PFSK-1 (cell line): ENCODE measurements around the gene LPCAT3.

ENCODE experiments used
- FOXP2 ChIP-seq: optimal IDR thresholded peaks from 2 replicates; pipeline ENCODE3; 2011; ENCODE audit warnings: borderline replicate concordance, control low read depth, inconsistent platforms; ENCODE audit not compliant: insufficient read depth; ENCODE audit errors: extremely low read length, extremely low read depth
- POLR2AphosphoS5 ChIP-seq: IDR thresholded peaks from 2 replicates; pipeline ENCODE4 v1.6.1; 2012; ENCODE audit warnings: low read depth, mild to moderate bottlenecking, control low read depth, low read length, moderate library complexity
- REST ChIP-seq, 2 experiments: IDR thresholded peaks; 2 replicates each; pipeline versions ENCODE4 v1.6.1 to v1.8.0; 2011 to 2012; ENCODE audit warnings: low read depth in 2 of 2, low read length in 2 of 2, control low read depth in 1 of 2, inconsistent platforms in 1 of 2, mild to moderate bottlenecking in 1 of 2, moderate library complexity in 1 of 2; ENCODE audit not compliant: insufficient read depth in 1 of 2
- SIN3A ChIP-seq: IDR thresholded peaks from 2 replicates; pipeline ENCODE4 v1.6.1; 2012; ENCODE audit warnings: mild to moderate bottlenecking, low read length, moderate library complexity, borderline replicate concordance; ENCODE audit not compliant: insufficient read depth
- TAF1 ChIP-seq: IDR thresholded peaks from 2 replicates; pipeline ENCODE4 v1.6.1; 2012; ENCODE audit warnings: low read length, control low read depth, borderline replicate concordance; ENCODE audit not compliant: insufficient read depth

The LPCAT3 gene

GRCh38 chr12:6955108-6956020, 62.9 kb downstream of the LPCAT3 start:
- TF ChIP-seq TAF1 (no peak), SIN3A (no peak), FOXP2 (no peak), REST (IDR thresholded peaks at IDR 0.05; ENCODE audit: insufficient read depth in 1 of 2, low read depth in 2 of 2, low read length in 2 of 2) (no peak), POLR2AphosphoS5 (no peak)

- TF ChIP-seq SIN3A (no peak), FOXP2 (no peak), TAF1 (no peak), REST (IDR thresholded peaks at IDR 0.05; ENCODE audit: insufficient read depth in 1 of 2, low read depth in 2 of 2, low read length in 2 of 2) (no peak), POLR2AphosphoS5 (no peak)
Measured at GRCh38 chr12:6954316-6955107, 63.8 kb downstream of the LPCAT3 start.

DNA sequence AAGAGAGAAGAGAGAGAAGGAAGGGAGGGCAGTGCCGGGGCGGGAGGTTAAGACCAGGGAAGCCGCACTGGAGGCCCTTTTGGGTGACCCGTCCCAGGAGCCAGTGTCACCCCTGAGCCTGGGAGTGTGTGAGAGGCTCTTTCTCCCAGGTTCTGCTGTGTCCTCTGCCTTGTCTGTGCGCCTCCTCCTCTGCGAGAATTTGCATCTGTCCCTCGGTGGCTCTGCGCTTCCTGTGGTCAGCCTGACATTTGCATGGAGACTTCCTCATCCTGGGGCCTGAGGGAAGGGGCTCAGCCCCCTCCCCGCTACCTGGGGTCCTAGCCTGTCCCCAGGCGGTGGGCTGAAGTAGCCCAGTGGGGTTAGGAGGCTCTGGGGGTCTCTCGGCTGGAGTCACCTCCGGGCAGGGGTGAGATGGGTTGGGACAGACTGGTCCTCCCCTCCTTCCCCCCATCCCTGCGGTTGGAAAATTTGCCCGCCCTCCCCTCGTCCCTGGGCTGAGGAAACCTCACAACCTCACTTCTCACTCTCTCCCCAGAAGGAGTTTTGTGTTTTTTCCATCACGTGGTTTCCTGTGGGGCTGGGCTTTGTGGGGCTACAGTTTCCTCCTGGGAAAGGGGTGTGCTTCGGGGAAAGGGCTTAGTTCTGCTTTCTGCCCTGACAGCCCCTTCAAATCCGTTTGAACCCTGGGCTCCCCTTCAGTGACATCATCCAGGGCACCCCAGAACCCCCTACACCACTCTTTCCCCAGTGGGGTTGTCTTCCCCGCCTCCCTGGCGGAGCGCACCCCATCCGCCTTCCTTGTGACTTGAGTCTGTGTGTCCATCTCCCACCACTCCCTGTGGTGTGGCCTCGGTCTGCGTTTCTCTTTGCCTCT, 64.6 kb downstream of the LPCAT3 start:
- TF ChIP-seq POLR2AphosphoS5: no peak
- no peak for TF ChIP-seq FOXP2
- TF ChIP-seq TAF1: no peak
- TF ChIP-seq SIN3A: no peak
- TF ChIP-seq REST (IDR thresholded peaks at IDR 0.05; ENCODE audit: insufficient read depth in 1 of 2, low read depth in 2 of 2, low read length in 2 of 2): no peak

DNA sequence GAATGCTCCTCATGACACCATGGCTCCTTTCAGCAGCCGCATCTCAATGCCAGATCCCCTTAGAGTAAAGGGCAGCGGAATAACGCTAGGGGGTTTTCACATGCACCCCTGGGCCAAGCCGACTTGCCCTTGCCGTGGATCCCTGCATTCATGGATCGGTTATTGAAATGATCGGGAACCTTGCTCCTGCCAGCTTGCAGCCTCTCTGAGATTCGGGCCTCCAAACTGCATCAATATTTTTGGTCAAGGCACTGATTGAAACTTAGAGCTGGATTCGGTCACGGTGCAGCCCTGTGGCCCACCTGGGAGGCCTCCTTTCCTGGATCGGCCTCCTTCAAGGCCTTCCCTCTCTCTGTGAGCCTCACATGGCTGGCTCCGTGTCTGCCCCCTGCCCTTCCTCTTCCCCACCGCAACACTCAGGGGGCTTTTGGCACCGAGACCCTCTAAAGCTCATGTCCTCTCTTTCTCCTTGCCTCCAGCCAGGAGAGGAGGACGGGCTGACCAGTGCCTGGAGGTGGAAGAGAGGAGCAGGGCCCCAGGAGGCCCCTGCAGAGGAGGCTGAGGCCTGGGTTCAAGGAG, 65.3 kb downstream of the LPCAT3 start:
- TF ChIP-seq POLR2AphosphoS5: no peak
- no peak for TF ChIP-seq FOXP2
- no peak for TF ChIP-seq SIN3A
- no peak for TF ChIP-seq REST (IDR thresholded peaks at IDR 0.05; ENCODE audit: insufficient read depth in 1 of 2, low read depth in 2 of 2, low read length in 2 of 2)
